ENCODE results near the gene ARHGAP30.
"Not testable (repeated sequence)": the region's sequence is repeated elsewhere in the genome, so short reads cannot be mapped to it uniquely, and the experiment has no call there.

Gene ARHGAP30
- 62.2 to 328 (median 213) reads per million in 18 experiments for total RNA-seq

- peak; percentile 94 to 97 for DNase-seq
Observed at GRCh38 chr1:161069731-161070270, at the start of gene ARHGAP30. TSS of gene ARHGAP30 (minus strand) at chr1:161069891. CDS start at chr1:161069624, 267 bp downstream.

GRCh38 chr1:161117759-161118581 lies 48.3 kb upstream of the ARHGAP30 start, which contains the start of the genes NIT1 and PFDN2:
TSS of gene NIT1 (plus strand) at chr1:161118105. CDS start at chr1:161118177, 72 bp downstream.
TSS of gene PFDN2 (minus strand) at chr1:161118037. CDS start at chr1:161118026, 11 bp downstream.
- DNase-seq, result peak; percentile 79 to 90

- DNase-seq, result not testable (repeated sequence)
Observed at GRCh38 chr1:161115961-161116360, 46.3 kb upstream of the ARHGAP30 start.

GRCh38 chr1:161115132-161115711 lies 45.5 kb upstream of the ARHGAP30 start:
- DNase-seq, result no peak

GRCh38 chr1:161114556-161114955 lies 44.9 kb upstream of the ARHGAP30 start:
- no peak for DNase-seq

- DNase-seq, result no peak
Observed at GRCh38 chr1:161113915-161114314, 44.2 kb upstream of the ARHGAP30 start.

GRCh38 chr1:161111527-161111926 lies 41.8 kb upstream of the ARHGAP30 start:
- DNase-seq, result peak in 1 of 2 donors; percentile 40

GRCh38 chr1:161111117-161111516 lies 41.4 kb upstream of the ARHGAP30 start:
- peak; percentile 23 to 46 for DNase-seq

- peak; percentile 23 to 44 for DNase-seq
Observed at GRCh38 chr1:161106431-161106830, 36.7 kb upstream of the ARHGAP30 start.

GRCh38 chr1:161100556-161100955 lies 30.9 kb upstream of the ARHGAP30 start:
- no peak for DNase-seq

- no peak for DNase-seq
Observed at GRCh38 chr1:161099090-161099802, 29.6 kb upstream of the ARHGAP30 start.

- no peak for DNase-seq
Observed at GRCh38 chr1:161098210-161099068, 28.7 kb upstream of the ARHGAP30 start, which contains the start of gene KLHDC9. TSS of gene KLHDC9 (plus strand) at chr1:161098361. CDS start at chr1:161098536, 175 bp downstream.

- peak; percentile 77 to 83 for DNase-seq
Observed at GRCh38 chr1:161096530-161096929, 26.8 kb upstream of the ARHGAP30 start.

GRCh38 chr1:161096015-161096414 lies 26.3 kb upstream of the ARHGAP30 start:
- DNase-seq, result no peak

- DNase-seq, result no peak
Observed at GRCh38 chr1:161095230-161095629, 25.5 kb upstream of the ARHGAP30 start.

GRCh38 chr1:161094481-161094880 lies 24.8 kb upstream of the ARHGAP30 start:
- DNase-seq, result no peak

GRCh38 chr1:161092621-161093028 lies 22.9 kb upstream of the ARHGAP30 start:
- DNase-seq, result peak in 1 of 2 donors; percentile 38

- no peak for DNase-seq
Observed at GRCh38 chr1:161091796-161092507, 22.3 kb upstream of the ARHGAP30 start.

GRCh38 chr1:161091093-161091492 lies 21.4 kb upstream of the ARHGAP30 start:
- DNase-seq, result no peak

GRCh38 chr1:161090617-161091016 lies 20.9 kb upstream of the ARHGAP30 start:
- no peak for DNase-seq

- DNase-seq, result no peak
Observed at GRCh38 chr1:161089938-161090337, 20.2 kb upstream of the ARHGAP30 start.
